Measurements from ENCODE around the gene CDR2. TPM values are rescaled to one million over a fixed set of nuclear protein-coding genes. Genes with fewer than 3 reads are reported as not detected.

Gene CDR2
- total RNA-seq, 4 donors from 2014 or later: 22.7 to 38.4 (median 30.3) TPM

GRCh38 chr16:22360963-22361659 is 13.3 kb downstream of the CDR2 start:
- Histone ChIP-seq H3K27ac (peak overlapping the region in 1 of 4 donors; percentile 40), H3K4me1 (peaks cover 0 to 6% (median 3%) of the 10 kb centered on the region in 4 donors), H3K36me3 (peaks cover 0 to 36% (median 3%) of the 10 kb centered on the region in 3 donors), H3K4me3 (no peak overlapping the region), H3K9me3 (no peaks in the 10 kb centered on the region), H3K27me3 (no peaks in the 10 kb centered on the region)
- TF ChIP-seq, protein P1, sequence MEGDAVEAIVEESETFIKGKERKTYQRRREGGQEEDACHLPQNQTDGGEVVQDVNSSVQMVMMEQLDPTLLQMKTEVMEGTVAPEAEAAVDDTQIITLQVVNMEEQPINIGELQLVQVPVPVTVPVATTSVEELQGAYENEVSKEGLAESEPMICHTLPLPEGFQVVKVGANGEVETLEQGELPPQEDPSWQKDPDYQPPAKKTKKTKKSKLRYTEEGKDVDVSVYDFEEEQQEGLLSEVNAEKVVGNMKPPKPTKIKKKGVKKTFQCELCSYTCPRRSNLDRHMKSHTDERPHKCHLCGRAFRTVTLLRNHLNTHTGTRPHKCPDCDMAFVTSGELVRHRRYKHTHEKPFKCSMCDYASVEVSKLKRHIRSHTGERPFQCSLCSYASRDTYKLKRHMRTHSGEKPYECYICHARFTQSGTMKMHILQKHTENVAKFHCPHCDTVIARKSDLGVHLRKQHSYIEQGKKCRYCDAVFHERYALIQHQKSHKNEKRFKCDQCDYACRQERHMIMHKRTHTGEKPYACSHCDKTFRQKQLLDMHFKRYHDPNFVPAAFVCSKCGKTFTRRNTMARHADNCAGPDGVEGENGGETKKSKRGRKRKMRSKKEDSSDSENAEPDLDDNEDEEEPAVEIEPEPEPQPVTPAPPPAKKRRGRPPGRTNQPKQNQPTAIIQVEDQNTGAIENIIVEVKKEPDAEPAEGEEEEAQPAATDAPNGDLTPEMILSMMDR (IDR thresholded peaks at IDR 0.05): no peak
- TF ChIP-seq POLR2A (IDR thresholded peaks at IDR 0.05): no peak
- DNase-seq: no peak

GRCh38 chr16:22359679-22360078 is 14.7 kb downstream of the CDR2 start:
- Histone ChIP-seq H3K9me3 (no peaks in the 10 kb centered on the region), H3K36me3 (peaks cover 0 to 32% (median 3%) of the 10 kb centered on the region in 3 donors), H3K4me1 (peaks cover 0 to 14% (median 3%) of the 10 kb centered on the region in 4 donors), H3K27me3 (no peaks in the 10 kb centered on the region), H3K27ac (peak overlapping the region in 1 of 4 donors; percentile 47), H3K4me3 (no peak overlapping the region)
- TF ChIP-seq POLR2A (IDR thresholded peaks at IDR 0.05): no peak
- TF ChIP-seq, protein P1 (IDR thresholded peaks at IDR 0.05): no peak
- DNase-seq: no peak

DNA sequence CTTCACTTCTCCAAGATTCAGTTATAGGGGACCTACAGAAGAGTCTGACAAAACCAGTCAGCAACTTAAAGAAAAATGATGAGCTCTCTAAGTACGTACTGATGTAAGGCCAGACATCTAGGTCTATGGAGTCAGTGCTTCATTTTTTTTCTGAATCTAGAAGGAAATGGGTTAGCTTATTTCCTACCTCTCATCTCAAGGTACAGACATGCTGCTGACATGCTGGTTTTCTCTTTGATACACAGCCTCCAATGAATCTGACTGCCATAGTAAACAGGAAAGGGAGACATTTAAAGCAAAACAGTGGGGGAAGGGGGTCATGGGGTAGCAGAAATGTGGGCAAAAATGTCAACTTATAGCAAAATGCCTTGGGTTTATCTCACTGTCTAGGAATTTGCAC is 16.4 kb downstream of the CDR2 start:
- no peaks in the 10 kb centered on the region for H3K9me3 ChIP-seq
- H3K36me3 ChIP-seq: peaks cover 0 to 15% (median 0%) of the 10 kb centered on the region in 3 donors
- H3K4me1 ChIP-seq: peaks cover 0 to 31% (median 6%) of the 10 kb centered on the region in 4 donors
- no peaks in the 10 kb centered on the region for H3K27me3 ChIP-seq
- peak in 1 of 3 donors; percentile 25 for DNase-seq
- TF ChIP-seq, protein P1 (IDR thresholded peaks at IDR 0.05): no peak
- no peak for TF ChIP-seq POLR2A (IDR thresholded peaks at IDR 0.05)
- H3K27ac ChIP-seq: peak overlapping the region; percentile 61 to 76 (median 68)
- H3K4me3 ChIP-seq: no peak overlapping the region

GRCh38 chr16:22357635-22357971 is 16.8 kb downstream of the CDR2 start:
- TF ChIP-seq POLR2A (IDR thresholded peaks at IDR 0.05): no peak
- TF ChIP-seq, protein P1 (IDR thresholded peaks at IDR 0.05): no peak
- no peak for DNase-seq
- peak overlapping the region; percentile 61 to 76 (median 68) for H3K27ac ChIP-seq
- peaks cover 0 to 11% (median 0%) of the 10 kb centered on the region in 3 donors for H3K36me3 ChIP-seq
- peaks cover 0 to 35% (median 6%) of the 10 kb centered on the region in 4 donors for H3K4me1 ChIP-seq
- no peaks in the 10 kb centered on the region for H3K27me3 ChIP-seq
- H3K4me3 ChIP-seq: no peak overlapping the region
- no peaks in the 10 kb centered on the region for H3K9me3 ChIP-seq

DNA sequence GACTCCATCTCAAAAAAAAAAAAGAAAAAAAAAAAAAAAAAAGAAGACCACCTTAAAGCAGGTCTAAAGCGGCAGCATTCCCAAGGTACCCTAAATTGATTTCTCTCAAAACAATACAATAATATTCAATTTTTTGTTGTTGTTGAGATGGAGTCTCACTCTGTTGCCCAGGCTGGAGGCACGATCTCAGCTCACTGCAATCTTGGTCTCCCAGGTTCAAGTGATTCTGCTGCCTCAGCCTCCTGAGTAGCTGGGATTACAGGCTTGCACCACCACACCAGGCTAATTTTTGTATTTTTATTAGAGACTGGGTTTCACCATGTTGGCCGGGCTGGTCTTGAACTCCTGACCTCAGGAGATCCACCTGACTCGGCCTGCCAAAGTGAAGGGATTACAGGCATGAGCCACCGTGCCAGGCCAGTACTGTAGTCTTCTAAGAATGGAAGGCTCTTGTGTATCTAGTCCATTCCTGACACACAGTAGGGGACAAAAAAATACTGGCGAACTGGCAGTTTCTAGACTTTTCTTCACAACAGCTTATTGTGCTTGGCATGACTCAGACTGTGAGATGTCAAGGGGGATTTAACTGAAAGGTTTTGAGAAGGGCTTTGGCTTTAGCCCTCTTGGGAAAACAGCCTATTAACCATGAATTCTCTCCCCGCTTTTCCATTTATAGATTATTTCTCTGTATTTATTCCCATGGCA is 17.3 kb downstream of the CDR2 start:
- Histone ChIP-seq H3K9me3 (no peaks in the 10 kb centered on the region), H3K36me3 (peaks cover 0 to 6% (median 0%) of the 10 kb centered on the region in 3 donors), H3K4me3 (no peak overlapping the region), H3K27me3 (no peaks in the 10 kb centered on the region), H3K4me1 (peaks cover 0 to 40% (median 6%) of the 10 kb centered on the region in 4 donors), H3K27ac (peak overlapping the region; percentile 61 to 76 (median 68))
- no peak for DNase-seq
- no peak for TF ChIP-seq POLR2A (IDR thresholded peaks at IDR 0.05)
- TF ChIP-seq, protein P1 (IDR thresholded peaks at IDR 0.05): no peak

Measured in Peyer's patch (tissue), 4 donors.